Activated CD4-positive, alpha-beta memory T cell treated with anti-CD3 and anti-CD28 coated beads for 36 hours (primary cell): ENCODE results near the gene BRSK2. TPM values are rescaled to one million over a fixed set of nuclear protein-coding genes. Genes with fewer than 3 reads are reported as not detected.
"Not testable (repeated sequence)": the region's sequence is repeated elsewhere in the genome, so short reads cannot be mapped to it uniquely, and the experiment has no call there.

Experiments
- CTCF ChIA-PET: fragments of 350-600 bp; sonication (Branson Sonifier 250); formaldehyde crosslinking; loops from one replicate; lab custom pipeline; 2021; ENCODE audit warnings: antibody characterized with exemption, inconsistent platforms; lab: Charles Lee
- POLR2A ChIA-PET: fragments of 350-600 bp; sonication (Branson Sonifier 250); formaldehyde crosslinking; loops from one replicate; lab custom pipeline; 2021; ENCODE audit warnings: antibody characterized with exemption; lab: Charles Lee
- DNase-seq: peaks from one replicate; pipeline ENCODE4 v3.0.0-alpha.2; 2020
- H3K27ac Mint-ChIP-seq: one replicate; pipeline ENCODE4 v1.8.0; 2021; ENCODE audit warnings: mixed read lengths
- H3K27me3 Mint-ChIP-seq: one replicate; pipeline ENCODE4 v1.8.0; 2021; ENCODE audit warnings: mixed read lengths
- H3K36me3 Mint-ChIP-seq: one replicate; pipeline ENCODE4 v1.8.0; 2021; ENCODE audit warnings: mixed read lengths
- H3K4me1 Mint-ChIP-seq: one replicate; pipeline ENCODE4 v1.8.0; 2021; ENCODE audit warnings: low read depth, mixed read lengths
- H3K4me3 Mint-ChIP-seq: one replicate; pipeline ENCODE4 v1.8.0; 2021; ENCODE audit warnings: mild to moderate bottlenecking, mixed read lengths
- H3K9me3 Mint-ChIP-seq: one replicate; pipeline ENCODE4 v1.8.0; 2021; ENCODE audit warnings: mixed read lengths
- intact Hi-C: fragments of 100-400 bp; cut with micrococcal nuclease; formaldehyde crosslinking; loops from one replicate; pipeline ENCODE4 v1.15.1; 2023
- total RNA-seq, 2 experiments: library from RNA; stranded (reverse); gene quantifications; one replicate each; pipeline ENCODE4 v1.2.3, GENCODE V29; 2021

The BRSK2 gene
- total RNA-seq, 2 experiments from 2014 or later: 0.46 to 0.64 TPM

GRCh38 chr11:1425006-1425405 lies 35.3 kb downstream of the BRSK2 start:
- H3K4me1 Mint-ChIP-seq: no peaks in the 10 kb centered on the region
- intact Hi-C loops: no loop called here
- H3K36me3 Mint-ChIP-seq: no peaks in the 10 kb centered on the region
- no peak overlapping the region for H3K27ac Mint-ChIP-seq
- DNase-seq: no peak
- H3K9me3 Mint-ChIP-seq: peaks cover under 1% of the 10 kb centered on the region
- no peak overlapping the region for H3K4me3 Mint-ChIP-seq
- ChIA-PET POLR2A (no interaction called here), CTCF (no interaction called here)
- H3K27me3 Mint-ChIP-seq: peaks cover 3% of the 10 kb centered on the region

DNA sequence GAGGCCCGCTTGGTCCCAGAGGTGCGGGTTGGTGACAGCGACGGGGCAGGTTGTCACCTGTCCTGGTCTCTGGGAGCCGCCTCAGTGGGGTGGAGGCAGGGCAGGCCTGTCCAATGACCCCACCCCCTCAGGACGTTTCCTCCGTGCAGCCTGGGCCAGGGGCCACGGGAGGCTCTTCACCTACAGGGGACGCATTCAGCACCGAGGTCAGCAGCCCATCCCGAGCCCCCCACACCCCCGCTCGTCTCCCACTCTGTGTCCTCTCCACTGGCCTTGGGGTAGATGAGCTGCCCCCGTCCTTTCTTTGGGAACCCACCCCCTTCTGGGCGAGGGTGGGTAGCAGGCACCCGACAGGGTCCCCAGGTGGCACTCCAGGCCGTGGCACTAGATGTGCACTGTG lies 35.7 kb downstream of the BRSK2 start:
- intact Hi-C loops: no loop called here
- DNase-seq: no peak
- Mint-ChIP-seq H3K36me3 (no peaks in the 10 kb centered on the region), H3K27me3 (peaks cover 3% of the 10 kb centered on the region), H3K27ac (no peak overlapping the region), H3K9me3 (no peaks in the 10 kb centered on the region), H3K4me1 (no peaks in the 10 kb centered on the region), H3K4me3 (no peak overlapping the region)
- CTCF ChIA-PET: no interaction called here
- POLR2A ChIA-PET: no interaction called here

DNA sequence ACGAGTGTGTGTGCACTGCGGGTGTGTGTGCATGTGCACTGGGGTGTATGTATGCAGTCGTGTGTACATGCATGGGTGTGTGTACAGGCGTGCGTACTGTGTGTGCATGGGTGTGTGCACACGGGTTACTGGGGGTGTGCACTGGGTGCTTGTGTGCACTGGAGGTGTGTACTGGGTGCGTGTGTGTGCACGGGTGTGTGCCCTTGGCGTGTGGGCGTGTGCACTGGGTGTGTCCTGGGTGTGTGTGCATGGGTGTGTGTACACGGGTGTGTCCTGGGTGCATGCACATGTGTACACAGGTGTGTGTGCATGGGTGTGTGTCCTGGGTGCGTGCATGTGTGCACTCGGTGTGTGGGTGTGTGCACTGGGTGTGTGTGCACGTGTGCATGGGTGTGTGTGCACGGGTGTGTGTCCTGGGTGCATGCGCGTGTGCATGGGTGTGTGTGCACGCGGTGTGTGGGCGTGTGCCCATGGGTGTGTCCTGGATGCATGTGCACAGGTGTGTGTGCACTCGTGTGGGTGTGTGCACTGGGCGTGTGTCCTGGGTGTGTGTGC lies 39.1 kb downstream of the BRSK2 start:
- DNase-seq: no peak
- Mint-ChIP-seq H3K27ac (no peak overlapping the region), H3K4me1 (no peaks in the 10 kb centered on the region), H3K9me3 (no peaks in the 10 kb centered on the region), H3K36me3 (no peaks in the 10 kb centered on the region), H3K27me3 (no peaks in the 10 kb centered on the region), H3K4me3 (no peak overlapping the region)
- ChIA-PET CTCF (no interaction called here), POLR2A (no interaction called here)
- intact Hi-C loops: no loop called here

- Mint-ChIP-seq H3K4me1 (no peaks in the 10 kb centered on the region), H3K27me3 (peaks cover 1% of the 10 kb centered on the region), H3K9me3 (no peaks in the 10 kb centered on the region), H3K27ac (no peak overlapping the region), H3K4me3 (no peak overlapping the region), H3K36me3 (no peaks in the 10 kb centered on the region)
- ChIA-PET POLR2A (no interaction called here), CTCF (no interaction called here)
- intact Hi-C loops: no loop called here
- no peak for DNase-seq
These were observed 43.8 kb downstream of the BRSK2 start for GRCh38 chr11:1433568-1433967.

DNA sequence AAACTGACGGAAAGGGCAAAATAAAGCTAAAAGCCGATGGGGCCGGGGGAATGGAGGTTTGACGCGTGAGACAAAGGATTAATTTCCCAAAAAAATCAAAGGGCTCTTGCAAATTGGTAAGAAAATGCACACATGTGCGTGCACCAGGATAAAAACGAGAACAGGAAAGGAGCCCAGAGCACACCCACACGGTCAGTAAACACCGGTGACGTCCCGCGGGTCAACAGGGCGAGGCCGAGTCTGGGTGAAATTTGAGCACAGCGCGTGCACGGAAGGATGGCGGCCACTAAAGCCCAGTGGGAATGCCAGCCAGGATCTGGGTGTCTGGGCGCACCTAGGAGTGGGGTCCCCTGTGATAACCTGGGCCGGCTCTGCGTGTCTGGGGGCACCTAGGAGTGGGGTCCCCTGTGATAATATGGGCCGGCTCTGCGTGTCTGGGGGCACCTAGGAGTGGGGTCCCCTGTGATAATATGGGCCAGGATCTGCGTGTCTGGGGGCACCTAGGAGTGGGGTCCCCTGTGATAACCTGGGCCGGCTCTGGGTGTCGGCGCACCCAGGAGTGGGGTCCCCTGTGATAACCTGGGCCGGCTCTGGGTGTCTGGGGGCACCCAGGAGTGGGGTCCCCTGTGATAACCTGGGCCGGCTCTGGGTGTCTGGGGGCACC lies 44.4 kb downstream of the BRSK2 start:
- DNase-seq: no peak
- Mint-ChIP-seq H3K4me1 (no peaks in the 10 kb centered on the region), H3K4me3 (no peak overlapping the region), H3K9me3 (no peaks in the 10 kb centered on the region), H3K36me3 (no peaks in the 10 kb centered on the region), H3K27me3 (peaks cover 1% of the 10 kb centered on the region), H3K27ac (no peak overlapping the region)
- CTCF ChIA-PET: no interaction called here
- POLR2A ChIA-PET: no interaction called here
- intact Hi-C loops: no loop called here

- POLR2A ChIA-PET, H3K27ac Mint-ChIP-seq, H3K27me3 Mint-ChIP-seq, H3K4me1 Mint-ChIP-seq, H3K4me3 Mint-ChIP-seq, H3K9me3 Mint-ChIP-seq, intact Hi-C loops, CTCF ChIA-PET, H3K36me3 Mint-ChIP-seq, DNase-seq: not testable (repeated sequence)
These were observed 45.7 kb downstream of the BRSK2 start for GRCh38 chr11:1435479-1435819.

GRCh38 chr11:1435820-1436467 lies 46.2 kb downstream of the BRSK2 start:
- Mint-ChIP-seq H3K27me3 (peaks cover 3% of the 10 kb centered on the region), H3K27ac (no peak overlapping the region), H3K36me3 (no peaks in the 10 kb centered on the region), H3K9me3 (no peaks in the 10 kb centered on the region), H3K4me3 (no peak overlapping the region), H3K4me1 (no peaks in the 10 kb centered on the region)
- no peak for DNase-seq
- ChIA-PET CTCF (no interaction called here), POLR2A (no interaction called here)
- intact Hi-C loops: no loop called here

DNA sequence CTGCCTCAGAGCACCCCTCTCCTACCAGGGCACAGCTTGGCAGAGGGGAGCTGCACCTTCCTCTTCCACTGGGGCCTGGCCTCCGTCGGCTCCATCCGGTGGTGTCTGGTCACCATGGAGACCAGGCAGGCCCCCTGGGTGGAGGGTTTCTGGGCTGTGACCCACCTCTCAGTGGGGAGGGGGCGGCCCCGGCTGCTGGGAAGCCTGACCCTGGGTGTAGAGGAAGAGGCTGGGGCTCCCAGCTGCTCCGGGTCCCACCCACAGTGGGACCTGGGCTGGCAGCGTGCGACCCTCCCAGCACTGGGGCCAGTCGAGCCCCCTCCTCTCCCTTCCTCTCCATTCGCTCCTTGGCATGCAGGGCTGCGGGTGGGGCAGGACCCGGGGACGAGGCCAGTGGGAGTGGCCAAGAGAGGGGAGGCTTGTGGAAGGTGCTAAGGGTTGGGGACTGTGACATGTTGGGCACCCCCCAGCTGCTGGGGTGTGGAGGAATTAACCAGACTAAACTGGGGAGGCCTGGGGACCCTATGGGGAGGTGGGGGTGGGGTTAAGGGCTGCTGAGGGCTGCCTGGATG lies 46.8 kb downstream of the BRSK2 start:
- no peak overlapping the region for H3K4me3 Mint-ChIP-seq
- peaks cover 3% of the 10 kb centered on the region for H3K27me3 Mint-ChIP-seq
- no peak for DNase-seq
- no peaks in the 10 kb centered on the region for H3K36me3 Mint-ChIP-seq
- H3K4me1 Mint-ChIP-seq: no peaks in the 10 kb centered on the region
- intact Hi-C loops: no loop called here
- ChIA-PET POLR2A (no interaction called here), CTCF (no interaction called here)
- H3K9me3 Mint-ChIP-seq: no peaks in the 10 kb centered on the region
- H3K27ac Mint-ChIP-seq: no peak overlapping the region

DNA sequence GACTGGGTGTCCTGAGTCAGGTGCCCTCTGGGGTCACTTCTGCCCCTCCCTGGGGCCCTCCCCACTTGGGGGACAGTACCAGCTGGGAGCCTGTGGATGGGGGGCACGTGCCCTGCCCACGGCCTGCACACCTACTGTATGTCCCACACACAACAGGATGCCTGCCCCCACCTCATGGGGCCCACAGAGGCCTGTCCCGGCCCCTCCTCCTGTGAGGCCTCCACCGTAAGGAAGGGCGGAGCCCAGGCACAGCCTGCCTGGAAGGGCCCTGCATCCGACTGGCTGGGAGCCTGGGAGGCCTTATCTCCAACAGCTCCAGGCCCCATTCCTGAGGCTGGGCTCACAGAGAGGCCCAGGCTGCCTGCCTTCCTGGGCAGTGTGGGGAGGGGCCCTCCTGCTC lies 47.8 kb downstream of the BRSK2 start:
- DNase-seq: no peak
- POLR2A ChIA-PET: no interaction called here
- H3K36me3 Mint-ChIP-seq: no peaks in the 10 kb centered on the region
- no peaks in the 10 kb centered on the region for H3K9me3 Mint-ChIP-seq
- H3K4me3 Mint-ChIP-seq: no peak overlapping the region
- H3K27me3 Mint-ChIP-seq: peaks cover 3% of the 10 kb centered on the region
- no peaks in the 10 kb centered on the region for H3K4me1 Mint-ChIP-seq
- H3K27ac Mint-ChIP-seq: no peak overlapping the region
- CTCF ChIA-PET: no interaction called here
- intact Hi-C loops: no loop called here

- Mint-ChIP-seq H3K36me3 (no peaks in the 10 kb centered on the region), H3K27ac (no peak overlapping the region), H3K27me3 (peaks cover 3% of the 10 kb centered on the region), H3K4me3 (no peak overlapping the region), H3K4me1 (no peaks in the 10 kb centered on the region), H3K9me3 (no peaks in the 10 kb centered on the region)
- DNase-seq: no peak
- ChIA-PET CTCF (no interaction called here), POLR2A (no interaction called here)
- intact Hi-C loops: no loop called here
These were observed 48.7 kb downstream of the BRSK2 start for GRCh38 chr11:1438261-1438966.

- H3K4me1 Mint-ChIP-seq: no peaks in the 10 kb centered on the region
- no peak overlapping the region for H3K27ac Mint-ChIP-seq
- intact Hi-C loops: no loop called here
- CTCF ChIA-PET: no interaction called here
- peaks cover 3% of the 10 kb centered on the region for H3K27me3 Mint-ChIP-seq
- POLR2A ChIA-PET: no interaction called here
- no peaks in the 10 kb centered on the region for H3K36me3 Mint-ChIP-seq
- H3K4me3 Mint-ChIP-seq: no peak overlapping the region
- no peaks in the 10 kb centered on the region for H3K9me3 Mint-ChIP-seq
- no peak for DNase-seq
These were observed 49.2 kb downstream of the BRSK2 start for GRCh38 chr11:1438967-1439330.

DNA sequence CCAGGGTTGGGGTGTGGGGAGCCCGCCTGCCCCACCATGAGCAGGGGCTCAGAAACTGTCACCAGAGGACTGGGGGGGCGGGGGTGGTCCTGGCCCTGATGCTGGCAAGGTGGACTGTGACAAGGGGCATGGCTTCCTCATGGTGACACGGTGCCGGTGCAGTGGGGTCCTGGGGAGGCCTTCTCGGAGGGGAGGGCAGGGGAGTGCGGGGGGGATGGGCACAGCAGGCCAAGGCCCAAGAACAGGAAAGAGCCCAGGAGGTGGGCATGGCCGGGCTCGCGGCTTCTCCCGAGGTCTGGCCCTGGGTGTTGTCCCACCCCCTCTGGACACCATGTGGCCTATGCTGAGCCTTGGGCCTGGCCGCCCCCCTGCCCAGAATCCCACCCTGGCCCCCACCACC lies 49.6 kb downstream of the BRSK2 start:
- Mint-ChIP-seq H3K27me3 (peaks cover 3% of the 10 kb centered on the region), H3K4me3 (no peak overlapping the region), H3K4me1 (no peaks in the 10 kb centered on the region), H3K36me3 (no peaks in the 10 kb centered on the region), H3K9me3 (no peaks in the 10 kb centered on the region), H3K27ac (no peak overlapping the region)
- ChIA-PET POLR2A (no interaction called here), CTCF (no interaction called here)
- intact Hi-C loops: no loop called here
- no peak for DNase-seq
